CD4-positive, alpha-beta T cell treated with Interleukin-15 for 4 hours (primary cell): ENCODE measurements around the gene ARIH2.

Source experiments
- DNase-seq: peaks from one replicate; pipeline ENCODE4 v3.0.0-alpha.2; 2020; ENCODE audit warnings: low spot score

ARIH2 gene

GRCh38 chr3:48974076-48974864 is 55.6 kb downstream of the ARIH2 start:
- no peak for DNase-seq

- no peak for DNase-seq
These were observed 60.8 kb downstream of the ARIH2 start for GRCh38 chr3:48979451-48979850.

- DNase-seq: no peak
These were observed 61.7 kb downstream of the ARIH2 start for GRCh38 chr3:48980295-48980694.

- no peak for DNase-seq
These were observed 63.4 kb downstream of the ARIH2 start for GRCh38 chr3:48982016-48982415.

- no peak for DNase-seq
These were observed 64.0 kb downstream of the ARIH2 start for GRCh38 chr3:48982686-48983085.

GRCh38 chr3:48983096-48983495 is 64.5 kb downstream of the ARIH2 start:
- no peak for DNase-seq

- no peak for DNase-seq
These were observed 66.0 kb downstream of the ARIH2 start for GRCh38 chr3:48984663-48985062.

GRCh38 chr3:48985831-48986376 is 67.3 kb downstream of the ARIH2 start:
- no peak for DNase-seq

- no peak for DNase-seq
These were observed 70.6 kb downstream of the ARIH2 start for GRCh38 chr3:48989126-48989795.

GRCh38 chr3:48989796-48990635 is 71.4 kb downstream of the ARIH2 start, which contains the start of gene P4HTM:
P4HTM (plus strand) TSS chr3:48990241; CDS start chr3:48990257, 16 bp downstream.
- peak; percentile 80 for DNase-seq

GRCh38 chr3:48990636-48991469 is 72.2 kb downstream of the ARIH2 start:
- DNase-seq: peak; percentile 31

- DNase-seq: no peak
These were observed 73.4 kb downstream of the ARIH2 start for GRCh38 chr3:48991851-48992545.

- no peak for DNase-seq
These were observed 75.2 kb downstream of the ARIH2 start for GRCh38 chr3:48993834-48994233.

GRCh38 chr3:48996640-48997039 is 78.0 kb downstream of the ARIH2 start:
- DNase-seq: no peak

- DNase-seq: no peak
These were observed 78.5 kb downstream of the ARIH2 start for GRCh38 chr3:48997102-48997635.

- no peak for DNase-seq
These were observed 79.3 kb downstream of the ARIH2 start for GRCh38 chr3:48997714-48998637.

- DNase-seq: no peak
These were observed 80.6 kb downstream of the ARIH2 start for GRCh38 chr3:48999085-48999858.

GRCh38 chr3:49001155-49001554 is 82.5 kb downstream of the ARIH2 start:
- DNase-seq: no peak
